ENCODE measurements around the gene FOXK1. TPM values are rescaled to one million over a fixed set of nuclear protein-coding genes. Genes with fewer than 3 reads are reported as not detected.

The FOXK1 gene
- total RNA-seq, 2 experiments from 2014 or later = 38.5 to 39.6 TPM

GRCh38 chr7:4787541-4787940 is 105.4 kb downstream of the FOXK1 start:
- no peak for DNase-seq

GRCh38 chr7:4787947-4788626 is 106.0 kb downstream of the FOXK1 start:
- intact Hi-C loops (cut with micrococcal nuclease) = no loop called here
- Mint-ChIP-seq H3K36me3 (ENCODE audit: low read depth) (peaks cover 13% of the 10 kb centered on the region), H3K27ac (no peak overlapping the region), H3K4me3 (no peak overlapping the region), H3K9me3 (no peaks in the 10 kb centered on the region), H3K4me1 (ENCODE audit: low read depth) (no peaks in the 10 kb centered on the region), H3K27me3 (no peaks in the 10 kb centered on the region)
- ATAC-seq (no peak), DNase-seq (no peak)
- ChIA-PET POLR2A (interaction anchor here (2.0 kb wide), 1 partner anchor 13 kb away, joined by 7 read pairs; the partner anchor contains the start of gene AP5Z1), CTCF (no interaction called here)
- TF ChIP-seq CTCF (IDR thresholded peaks at IDR 0.05) = no peak

More at GRCh38 chr7:4787541-4787940, 105.4 kb downstream of the FOXK1 start:
- ChIA-PET POLR2A (interaction anchor here (2.0 kb wide), 1 partner anchor 12 kb away, joined by 7 read pairs; the partner anchor contains the start of gene AP5Z1), CTCF (no interaction called here)
- TF ChIP-seq CTCF (IDR thresholded peaks at IDR 0.05) = no peak
- Mint-ChIP-seq H3K9me3 (no peaks in the 10 kb centered on the region), H3K4me3 (no peak overlapping the region), H3K4me1 (ENCODE audit: low read depth) (no peaks in the 10 kb centered on the region), H3K36me3 (ENCODE audit: low read depth) (peaks cover 13% of the 10 kb centered on the region), H3K27ac (no peak overlapping the region), H3K27me3 (no peaks in the 10 kb centered on the region)
- no peak for ATAC-seq
- intact Hi-C loops (cut with micrococcal nuclease) = no loop called here

- H3K4me3 Mint-ChIP-seq = no peak overlapping the region
- H3K4me1 Mint-ChIP-seq (ENCODE audit: low read depth) = no peaks in the 10 kb centered on the region
- intact Hi-C loops (cut with micrococcal nuclease) = no loop called here
- CTCF ChIA-PET = no interaction called here
- no peak for TF ChIP-seq CTCF (IDR thresholded peaks at IDR 0.05)
- no peaks in the 10 kb centered on the region for H3K27me3 Mint-ChIP-seq
- no peak overlapping the region for H3K27ac Mint-ChIP-seq
- POLR2A ChIA-PET = interaction anchor here (2.0 kb wide), 1 partner anchor 13 kb away, joined by 7 read pairs; the partner anchor contains the start of gene AP5Z1
- H3K9me3 Mint-ChIP-seq = no peaks in the 10 kb centered on the region
- H3K36me3 Mint-ChIP-seq (ENCODE audit: low read depth) = peaks cover 13% of the 10 kb centered on the region
- no peak for DNase-seq
- no peak for ATAC-seq
These were observed 106.6 kb downstream of the FOXK1 start for GRCh38 chr7:4788627-4789189.

GRCh38 chr7:4789194-4790077 is 107.3 kb downstream of the FOXK1 start:
- Mint-ChIP-seq H3K36me3 (ENCODE audit: low read depth) (peaks cover 19% of the 10 kb centered on the region), H3K4me1 (ENCODE audit: low read depth) (no peaks in the 10 kb centered on the region), H3K27me3 (no peaks in the 10 kb centered on the region), H3K27ac (no peak overlapping the region), H3K4me3 (no peak overlapping the region), H3K9me3 (no peaks in the 10 kb centered on the region)
- POLR2A ChIA-PET = interaction anchor here (2.0 kb wide), 1 partner anchor 14 kb away, joined by 7 read pairs; the partner anchor contains the start of gene AP5Z1
- no peak for TF ChIP-seq CTCF (IDR thresholded peaks at IDR 0.05)
- DNase-seq = no peak
- CTCF ChIA-PET = no interaction called here
- intact Hi-C loops (cut with micrococcal nuclease) = loop anchor here (10.0 kb wide), 1 partner anchor 95 kb away; the partner anchor contains the start of gene RADIL
- no peak for ATAC-seq
